ENCODE measurements around the gene HOXA6. TPM values are rescaled to one million over a fixed set of nuclear protein-coding genes. Genes with fewer than 3 reads are reported as not detected.

HOXA6 gene
- total RNA-seq, 1 experiment from 2014 or later = 3.4 TPM

GRCh38 chr7:27132978-27133377 is 14.6 kb downstream of the HOXA6 start:
- Histone ChIP-seq H3K36me3 (ENCODE audit: insufficient read depth, low read length) (peaks cover 4% of the 10 kb centered on the region; the same call in 1 of the 2 replicates), H3K9ac (ENCODE audit: low read length) (no peak overlapping the region), H2AFZ (ENCODE audit: low read length) (no peak overlapping the region), H3K27me3 (ENCODE audit: low read length) (no peaks in the 10 kb centered on the region), H4K20me1 (ENCODE audit: insufficient read depth, low read depth, low read length) (no peaks in the 10 kb centered on the region), H3K79me2 (ENCODE audit: low read length) (peaks cover 21% of the 10 kb centered on the region; the same call in 1 of the 2 replicates), H3K4me2 (ENCODE audit: low read depth, low read length, poor library complexity, severe bottlenecking) (no peak overlapping the region), H3K9me3 (ENCODE audit: low read length) (no peaks in the 10 kb centered on the region), H3K4me1 (ENCODE audit: low read length) (peaks cover 3% of the 10 kb centered on the region), H3K9me2 (replicated peaks; ENCODE audit: insufficient read depth, low read length) (no peaks in the 10 kb centered on the region), H3K27ac (ENCODE audit: low read length) (no peak overlapping the region), H3K4me3 (ENCODE audit: low read length) (no peak overlapping the region)
- no peak for DNase-seq

GRCh38 chr7:27132214-27132613 is 15.4 kb downstream of the HOXA6 start:
- H2AFZ ChIP-seq (ENCODE audit: low read length) = no peak overlapping the region
- H3K9ac ChIP-seq (ENCODE audit: low read length) = no peak overlapping the region
- H3K9me2 ChIP-seq (replicated peaks; ENCODE audit: insufficient read depth, low read length) = no peaks in the 10 kb centered on the region
- DNase-seq = no peak
- H3K4me1 ChIP-seq (ENCODE audit: low read length) = peaks cover 9% of the 10 kb centered on the region
- H4K20me1 ChIP-seq (ENCODE audit: insufficient read depth, low read depth, low read length) = no peaks in the 10 kb centered on the region
- H3K9me3 ChIP-seq (ENCODE audit: low read length) = no peaks in the 10 kb centered on the region
- H3K4me3 ChIP-seq (ENCODE audit: low read length) = no peak overlapping the region
- H3K79me2 ChIP-seq (ENCODE audit: low read length) = peaks cover 19% of the 10 kb centered on the region; the same call in 1 of the 2 replicates
- H3K4me2 ChIP-seq (ENCODE audit: low read depth, low read length, poor library complexity, severe bottlenecking) = no peak overlapping the region
- H3K36me3 ChIP-seq (ENCODE audit: insufficient read depth, low read length) = no peaks in the 10 kb centered on the region
- no peaks in the 10 kb centered on the region for H3K27me3 ChIP-seq (ENCODE audit: low read length)
- H3K27ac ChIP-seq (ENCODE audit: low read length) = no peak overlapping the region

GRCh38 chr7:27131390-27131819 is 16.2 kb downstream of the HOXA6 start:
- Histone ChIP-seq H3K9me3 (ENCODE audit: low read length) (no peaks in the 10 kb centered on the region), H3K36me3 (ENCODE audit: insufficient read depth, low read length) (no peaks in the 10 kb centered on the region), H2AFZ (ENCODE audit: low read length) (no peak overlapping the region), H3K4me2 (ENCODE audit: low read depth, low read length, poor library complexity, severe bottlenecking) (no peak overlapping the region), H3K27ac (ENCODE audit: low read length) (no peak overlapping the region), H3K9me2 (replicated peaks; ENCODE audit: insufficient read depth, low read length) (no peaks in the 10 kb centered on the region), H4K20me1 (ENCODE audit: insufficient read depth, low read depth, low read length) (no peaks in the 10 kb centered on the region), H3K4me3 (ENCODE audit: low read length) (no peak overlapping the region), H3K27me3 (ENCODE audit: low read length) (no peaks in the 10 kb centered on the region), H3K9ac (ENCODE audit: low read length) (no peak overlapping the region), H3K4me1 (ENCODE audit: low read length) (peaks cover 9% of the 10 kb centered on the region), H3K79me2 (ENCODE audit: low read length) (peaks cover 19% of the 10 kb centered on the region; the same call in 1 of the 2 replicates)
- DNase-seq = no peak

GRCh38 chr7:27130540-27131389 is 16.8 kb downstream of the HOXA6 start, which contains the start of gene HOXA4:
Gene HOXA4, minus strand, starts transcription at chr7:27130757. Its CDS starts 24 bp downstream, at chr7:27130733.
- no peak within 1 kb of the TSS for H3K27ac ChIP-seq (ENCODE audit: low read length)
- no peak within 1 kb of the TSS for H3K4me2 ChIP-seq (ENCODE audit: low read depth, low read length, poor library complexity, severe bottlenecking)
- H3K27me3 ChIP-seq (ENCODE audit: low read length) = no peaks in the 10 kb centered on the region
- no peaks in the 10 kb centered on the region for H3K9me2 ChIP-seq (replicated peaks; ENCODE audit: insufficient read depth, low read length)
- H3K9me3 ChIP-seq (ENCODE audit: low read length) = no peaks in the 10 kb centered on the region
- H3K9ac ChIP-seq (ENCODE audit: low read length) = no peak within 1 kb of the TSS
- H4K20me1 ChIP-seq (ENCODE audit: insufficient read depth, low read depth, low read length) = no peaks in the 10 kb centered on the region
- peaks cover 9% of the 10 kb centered on the region for H3K4me1 ChIP-seq (ENCODE audit: low read length)
- H3K79me2 ChIP-seq (ENCODE audit: low read length) = peaks cover 19% of the 10 kb centered on the region; the same call in 1 of the 2 replicates
- no peak within 1 kb of the TSS for H3K4me3 ChIP-seq (ENCODE audit: low read length)
- H2AFZ ChIP-seq (ENCODE audit: low read length) = no peak within 1 kb of the TSS
- no peaks in the 10 kb centered on the region for H3K36me3 ChIP-seq (ENCODE audit: insufficient read depth, low read length)
- DNase-seq = no peak

GRCh38 chr7:27129729-27130539 is 17.6 kb downstream of the HOXA6 start:
- Histone ChIP-seq H3K27me3 (ENCODE audit: low read length) (no peaks in the 10 kb centered on the region), H3K4me2 (ENCODE audit: low read depth, low read length, poor library complexity, severe bottlenecking) (no peak overlapping the region), H3K9me2 (replicated peaks; ENCODE audit: insufficient read depth, low read length) (no peaks in the 10 kb centered on the region), H3K4me1 (ENCODE audit: low read length) (peaks cover 9% of the 10 kb centered on the region), H4K20me1 (ENCODE audit: insufficient read depth, low read depth, low read length) (no peaks in the 10 kb centered on the region), H3K9me3 (ENCODE audit: low read length) (no peaks in the 10 kb centered on the region), H3K36me3 (ENCODE audit: insufficient read depth, low read length) (no peaks in the 10 kb centered on the region), H3K27ac (ENCODE audit: low read length) (no peak overlapping the region), H3K9ac (ENCODE audit: low read length) (no peak overlapping the region), H3K79me2 (ENCODE audit: low read length) (peaks cover 18% of the 10 kb centered on the region; the same call in 1 of the 2 replicates), H2AFZ (ENCODE audit: low read length) (no peak overlapping the region), H3K4me3 (ENCODE audit: low read length) (no peak overlapping the region)
- DNase-seq = no peak

- peaks cover 9% of the 10 kb centered on the region; the same call in 1 of the 2 replicates for H3K79me2 ChIP-seq (ENCODE audit: low read length)
- no peaks in the 10 kb centered on the region for H3K27me3 ChIP-seq (ENCODE audit: low read length)
- no peaks in the 10 kb centered on the region for H3K36me3 ChIP-seq (ENCODE audit: insufficient read depth, low read length)
- H3K27ac ChIP-seq (ENCODE audit: low read length) = no peak overlapping the region
- H3K4me2 ChIP-seq (ENCODE audit: low read depth, low read length, poor library complexity, severe bottlenecking) = no peak overlapping the region
- no peak for DNase-seq
- H3K4me1 ChIP-seq (ENCODE audit: low read length) = peaks cover 9% of the 10 kb centered on the region
- no peaks in the 10 kb centered on the region for H3K9me3 ChIP-seq (ENCODE audit: low read length)
- no peaks in the 10 kb centered on the region for H3K9me2 ChIP-seq (replicated peaks; ENCODE audit: insufficient read depth, low read length)
- no peak overlapping the region for H3K9ac ChIP-seq (ENCODE audit: low read length)
- no peak overlapping the region for H2AFZ ChIP-seq (ENCODE audit: low read length)
- no peak overlapping the region for H3K4me3 ChIP-seq (ENCODE audit: low read length)
- no peaks in the 10 kb centered on the region for H4K20me1 ChIP-seq (ENCODE audit: insufficient read depth, low read depth, low read length)
Observed at GRCh38 chr7:27128776-27129728, 18.5 kb downstream of the HOXA6 start.

GRCh38 chr7:27128034-27128433 is 19.5 kb downstream of the HOXA6 start:
- H3K27me3 ChIP-seq (ENCODE audit: low read length) = no peaks in the 10 kb centered on the region
- H3K9me2 ChIP-seq (replicated peaks; ENCODE audit: insufficient read depth, low read length) = no peaks in the 10 kb centered on the region
- H3K79me2 ChIP-seq (ENCODE audit: low read length) = no peaks in the 10 kb centered on the region
- H3K4me1 ChIP-seq (ENCODE audit: low read length) = peaks cover 9% of the 10 kb centered on the region
- H3K9ac ChIP-seq (ENCODE audit: low read length) = no peak overlapping the region
- H3K27ac ChIP-seq (ENCODE audit: low read length) = no peak overlapping the region
- no peak for DNase-seq
- H2AFZ ChIP-seq (ENCODE audit: low read length) = no peak overlapping the region
- no peaks in the 10 kb centered on the region for H3K36me3 ChIP-seq (ENCODE audit: insufficient read depth, low read length)
- H3K9me3 ChIP-seq (ENCODE audit: low read length) = no peaks in the 10 kb centered on the region
- H3K4me2 ChIP-seq (ENCODE audit: low read depth, low read length, poor library complexity, severe bottlenecking) = no peak overlapping the region
- no peaks in the 10 kb centered on the region for H4K20me1 ChIP-seq (ENCODE audit: insufficient read depth, low read depth, low read length)
- no peak overlapping the region for H3K4me3 ChIP-seq (ENCODE audit: low read length)
